NOMO-1 treated with dmso at 0.1 percent for 144 hours (cell line): ENCODE results near the gene PDE12.
"Not testable (repeated sequence)": the region's sequence is repeated elsewhere in the genome, so short reads cannot be mapped to it uniquely, and the experiment has no call there.

Source experiments
- DNase-seq: peaks from one replicate; lab custom pipeline; 2025; ENCODE audit not compliant: unreplicated experiment; lab: John Stamatoyannopoulos, UW

The PDE12 gene

DNA sequence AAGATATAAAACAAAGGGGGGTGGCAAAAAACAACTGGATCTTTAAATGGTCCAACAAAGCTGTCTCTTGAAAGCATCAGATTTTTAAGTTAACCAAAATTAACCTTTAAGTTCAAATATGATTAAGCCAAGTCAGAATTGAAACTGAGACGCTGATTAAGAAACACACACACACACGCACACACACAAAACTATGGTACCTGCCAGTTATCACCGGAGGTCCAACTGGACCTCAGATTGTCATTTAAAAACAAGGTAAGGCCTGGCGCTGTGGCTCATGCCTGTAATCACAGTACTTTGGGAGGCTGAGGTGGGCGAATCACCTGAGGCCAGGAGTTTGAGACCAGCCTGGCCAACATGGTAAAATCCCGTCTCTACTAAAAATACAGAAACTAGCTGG, 30.7 kb downstream of the PDE12 start:
- no peak for DNase-seq

- no peak for DNase-seq
Measured at GRCh38 chr3:57587905-57588304, 31.8 kb downstream of the PDE12 start.

- no peak for DNase-seq
Measured at GRCh38 chr3:57592306-57592705, 36.2 kb downstream of the PDE12 start.

GRCh38 chr3:57594144-57594543, 38.1 kb downstream of the PDE12 start:
- no peak for DNase-seq

DNA sequence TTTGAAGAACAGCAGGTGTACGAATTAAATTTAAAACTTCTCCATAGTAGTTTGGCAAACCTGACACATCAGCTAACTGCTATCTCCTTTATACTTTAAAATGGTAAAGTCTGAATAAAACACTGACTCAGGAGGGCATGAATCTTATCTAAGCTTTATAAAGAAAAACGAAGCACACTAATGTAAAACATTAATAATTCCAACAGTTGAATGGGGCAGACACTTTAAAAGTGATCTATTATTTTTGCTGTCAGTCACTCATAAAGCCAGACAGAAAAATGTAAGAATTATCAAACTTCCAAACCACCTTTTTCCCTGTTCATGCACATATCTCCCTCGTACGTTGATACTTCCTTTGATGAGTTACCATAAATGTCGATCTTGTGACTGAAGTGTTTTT, 38.5 kb downstream of the PDE12 start:
- DNase-seq, result no peak

GRCh38 chr3:57596495-57597126, 40.5 kb downstream of the PDE12 start:
- peak; percentile 55 for DNase-seq

DNA sequence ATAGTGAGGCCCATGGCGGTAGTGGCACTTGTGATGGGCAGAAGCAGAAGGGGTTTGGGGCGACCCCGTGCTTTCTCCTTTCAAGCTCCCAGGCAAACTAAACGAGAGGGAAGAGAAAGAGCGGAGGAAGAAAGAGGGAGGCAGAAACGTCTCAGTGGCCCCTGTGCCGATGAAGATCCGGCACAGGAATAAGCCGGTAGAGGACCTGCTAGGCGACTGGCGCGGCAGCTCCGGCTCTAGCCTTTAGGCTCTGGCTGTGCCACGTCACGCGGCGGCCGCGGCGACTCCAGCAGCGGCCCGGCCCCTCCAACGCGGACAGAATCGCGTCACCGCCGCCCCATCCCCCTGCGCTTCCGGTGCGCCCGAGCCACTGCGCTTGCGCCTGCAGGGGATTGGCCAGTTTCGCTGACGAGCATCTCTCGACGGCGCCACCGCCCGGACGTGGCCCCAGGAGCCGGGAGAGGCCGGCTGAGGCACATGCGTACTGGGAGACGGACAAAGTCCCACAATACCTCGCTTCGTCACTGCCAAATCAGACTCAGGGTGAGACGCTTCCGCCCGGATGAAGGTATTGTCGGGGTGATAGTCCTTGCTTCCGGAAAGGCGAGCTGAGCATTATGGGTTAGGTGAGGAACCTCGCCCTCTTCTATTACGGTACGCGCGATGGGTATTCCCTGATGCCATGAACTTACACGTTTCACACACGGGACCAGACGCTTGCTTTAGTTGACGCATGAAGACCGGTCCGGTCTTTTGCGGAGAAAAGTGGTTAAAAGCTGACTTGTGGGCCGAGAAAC, 41.3 kb downstream of the PDE12 start, which contains the start of gene ARF4:
Gene ARF4 (minus strand): TSS at position 218 of the 797 bp plus-strand sequence. CDS start 204 bp downstream, at position 14.
- DNase-seq, result peak; percentile 99

GRCh38 chr3:57598765-57599360, 42.8 kb downstream of the PDE12 start:
- no peak for DNase-seq

DNA sequence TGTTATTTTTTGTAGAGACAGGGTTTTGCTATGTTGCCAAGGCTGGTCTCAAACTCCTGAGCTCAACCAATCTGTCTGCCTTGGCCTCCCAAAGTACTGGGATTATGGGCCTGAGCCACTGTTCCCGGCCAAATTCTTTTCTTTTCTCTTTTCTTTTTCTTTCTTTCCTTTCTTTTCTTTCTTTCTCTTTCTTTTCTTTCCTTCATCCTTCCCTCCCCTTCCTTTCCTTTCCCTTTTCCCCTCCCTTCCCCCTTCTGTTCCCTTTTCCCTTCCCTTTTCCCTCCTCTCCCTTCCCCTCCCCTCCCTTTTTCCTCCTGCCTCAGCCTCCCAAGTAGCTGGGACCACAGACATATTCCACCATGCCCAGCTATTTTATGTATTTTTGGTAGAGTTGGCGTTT, 44.1 kb downstream of the PDE12 start:
- DNase-seq, result no peak

- DNase-seq, result no peak
Measured at GRCh38 chr3:57604971-57605370, 48.9 kb downstream of the PDE12 start.

DNA sequence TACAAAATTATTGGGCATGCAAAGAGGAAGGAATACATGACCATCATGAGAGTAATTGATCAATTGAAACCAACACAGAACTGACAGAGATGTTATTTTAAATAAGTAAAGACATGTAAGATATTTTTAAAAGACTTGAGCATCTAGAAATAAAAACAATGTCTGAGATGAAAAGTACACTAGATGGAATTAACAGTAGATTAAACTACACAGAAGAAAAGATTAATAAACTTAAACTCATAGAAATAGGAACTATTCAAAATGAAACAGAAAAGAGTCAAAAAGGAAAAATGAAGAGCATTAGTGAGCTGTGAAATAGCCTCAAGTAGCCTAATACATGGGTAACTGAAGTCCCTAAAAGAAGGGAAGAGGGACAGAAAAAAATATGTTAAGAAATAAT, 49.6 kb downstream of the PDE12 start:
- no peak for DNase-seq

DNA sequence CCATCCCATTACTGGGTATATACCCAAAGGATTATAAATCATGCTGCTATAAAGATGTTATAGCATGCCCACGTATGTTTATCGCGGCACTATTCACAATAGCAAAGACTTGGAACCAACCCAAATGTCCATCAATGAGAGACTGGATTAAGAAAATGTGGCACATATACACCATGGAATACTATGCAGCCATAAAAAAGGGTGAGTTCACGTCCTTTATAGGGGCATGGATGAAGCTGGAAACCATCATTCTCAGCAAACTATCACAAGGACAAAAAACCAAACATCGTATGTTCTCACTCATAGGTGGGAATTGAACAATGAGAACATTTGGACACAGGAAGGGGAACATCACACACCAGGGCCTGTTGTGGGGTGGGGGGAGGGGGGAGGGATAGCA, 55.8 kb downstream of the PDE12 start:
- not testable (repeated sequence) for DNase-seq

- no peak for DNase-seq
Measured at GRCh38 chr3:57616233-57616632, 60.2 kb downstream of the PDE12 start.
